Renal cortex interstitium (tissue), 11 donors: ENCODE data around the gene RBM7. TPM values are rescaled to one million over a fixed set of nuclear protein-coding genes. Genes with fewer than 3 reads are reported as not detected.

ENCODE experiments used
- DNase-seq, 11 donors: peaks; one replicate each; pipeline ENCODE4 v3.0.0-alpha.2; 2013; ENCODE audit warnings: low read depth in 9 of 11, low spot score in 4 of 11; ENCODE audit errors: extremely low read depth in 1 of 11
- polyA plus RNA-seq, 3 donors: library from polyadenylated mRNA; unstranded; fragments of 120-200 nt; gene quantifications; one replicate each; pipeline ENCODE4 v1.2.1, GENCODE V29; 2013; ENCODE audit not compliant: insufficient read length in 3 of 3

Gene RBM7
- polyA plus RNA-seq, 3 donors = 48.7 to 61.6 (median 51.1) TPM

DNA sequence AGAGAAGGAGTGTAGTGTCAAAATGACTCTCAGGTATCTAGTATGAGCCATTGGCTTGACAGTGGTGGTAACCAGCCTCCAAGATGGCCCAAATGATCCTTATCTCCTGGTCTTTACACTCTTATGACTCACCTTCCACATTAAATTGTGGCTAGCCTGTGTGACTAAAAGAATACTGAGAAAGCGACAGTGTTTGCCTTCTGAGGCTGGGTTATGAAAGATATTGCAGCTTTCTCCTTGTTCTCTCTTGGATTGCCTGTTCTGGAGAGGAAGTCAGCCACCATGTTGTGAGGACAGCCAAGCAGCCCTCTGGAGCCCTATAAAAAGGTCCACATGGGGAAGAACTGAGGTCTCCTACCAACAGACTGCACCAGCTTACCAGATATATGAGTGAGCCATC, 16.0 kb upstream of the RBM7 start:
- no peak for DNase-seq

DNA sequence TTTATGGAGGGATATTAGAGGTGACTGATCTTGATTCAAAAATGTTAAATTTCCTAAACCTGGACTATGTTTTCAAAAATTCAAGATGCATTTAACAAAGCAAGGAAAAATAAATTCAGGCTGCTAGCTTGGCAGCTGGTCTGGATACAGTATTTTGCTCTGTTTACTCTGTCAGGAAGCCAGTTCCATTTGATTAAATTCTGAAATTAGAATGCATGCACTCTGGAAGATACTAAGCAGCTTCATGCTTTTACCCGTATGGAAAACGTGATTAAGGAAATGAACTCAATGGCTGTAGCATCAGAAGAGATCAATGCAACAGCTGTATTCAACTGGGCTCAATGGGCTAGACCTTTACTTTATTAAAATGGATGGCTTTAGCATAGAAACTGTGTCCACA, 14.3 kb upstream of the RBM7 start:
- DNase-seq = no peak

- no peak for DNase-seq
Observed at GRCh38 chr11:114386545-114386944, 13.9 kb upstream of the RBM7 start.

DNA sequence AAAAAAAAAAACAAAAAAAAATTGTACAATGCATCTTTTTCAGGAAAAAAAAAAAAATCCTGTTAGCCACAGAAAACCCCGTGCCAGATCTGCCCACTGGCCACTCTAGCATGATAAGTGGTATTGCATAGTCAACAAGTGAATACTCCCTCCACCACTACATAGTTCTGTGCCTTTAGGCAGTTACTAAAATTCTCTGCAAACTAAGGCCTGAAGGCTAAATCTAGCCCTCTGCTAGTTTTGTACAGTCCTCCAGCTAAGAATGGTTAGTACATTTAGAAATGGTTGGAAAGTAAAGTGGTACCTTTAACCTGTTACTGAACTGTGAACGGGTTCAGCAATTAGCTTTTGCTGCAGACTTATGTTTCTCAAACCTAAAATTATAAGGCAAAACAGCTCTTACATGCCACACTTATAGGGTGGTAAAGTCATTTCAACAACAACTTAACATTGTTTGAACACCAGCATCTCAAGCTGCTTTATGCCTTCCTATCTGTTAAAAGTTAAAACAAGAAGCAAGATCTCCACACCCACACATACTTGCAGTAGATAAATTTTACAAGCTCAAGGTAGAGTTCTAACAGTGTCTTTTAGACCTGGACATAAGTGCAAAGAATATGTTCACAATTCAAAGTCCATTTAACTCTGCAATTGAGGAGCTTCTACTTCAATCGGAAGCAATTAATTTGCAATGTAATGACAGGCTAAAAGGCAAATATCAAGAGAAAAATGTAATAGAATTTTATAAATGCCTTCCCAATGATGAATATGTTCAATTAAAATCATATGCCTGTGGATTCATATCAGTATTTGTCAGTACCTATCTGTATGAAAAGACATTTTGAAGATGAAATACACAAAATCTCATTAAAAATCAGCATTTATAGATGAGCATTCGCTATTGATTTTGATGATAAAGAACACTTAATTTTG, 7.5 kb upstream of the RBM7 start:
- DNase-seq = no peak

- DNase-seq = no peak
Observed at GRCh38 chr11:114395736-114396135, 4.7 kb upstream of the RBM7 start.

- DNase-seq = no peak
Observed at GRCh38 chr11:114396916-114397315, 3.5 kb upstream of the RBM7 start.

DNA sequence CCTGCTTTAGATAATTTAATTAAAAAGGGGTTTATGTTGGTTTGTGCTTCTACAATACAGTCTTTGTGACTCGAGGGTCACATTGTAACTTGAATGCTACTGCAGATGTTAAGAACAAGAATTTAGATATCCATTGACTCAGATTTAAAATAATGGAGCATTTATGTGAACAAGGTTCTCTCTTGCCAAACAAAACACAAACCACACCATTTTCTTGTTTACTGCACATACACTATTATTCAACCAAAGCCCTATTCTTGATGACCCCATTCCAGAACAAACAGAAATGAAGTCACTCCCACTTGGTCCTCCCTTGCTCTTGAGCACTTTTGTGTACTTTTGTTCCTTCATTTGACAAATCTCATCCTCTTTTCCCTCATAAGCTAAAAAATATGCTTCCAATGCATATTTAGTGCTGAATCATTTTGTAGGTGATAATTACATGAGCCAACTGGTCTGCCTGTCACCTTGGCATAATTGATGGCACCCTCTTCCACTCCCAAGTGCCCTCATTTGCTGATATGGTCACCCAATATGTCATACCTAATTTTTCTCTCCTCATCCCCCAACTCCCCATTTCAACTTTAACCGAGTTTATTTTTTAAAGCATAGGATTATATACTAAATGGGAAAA, 3.0 kb upstream of the RBM7 start:
- peak in 1 of 11 donors; percentile 30 for DNase-seq

- no peak for DNase-seq
Observed at GRCh38 chr11:114398303-114398920, 2.1 kb upstream of the RBM7 start.

GRCh38 chr11:114399490-114400215, 813 bp upstream of the RBM7 start:
- DNase-seq = peak in 5 of 11 donors; percentile 33 to 63 (median 52)

DNA sequence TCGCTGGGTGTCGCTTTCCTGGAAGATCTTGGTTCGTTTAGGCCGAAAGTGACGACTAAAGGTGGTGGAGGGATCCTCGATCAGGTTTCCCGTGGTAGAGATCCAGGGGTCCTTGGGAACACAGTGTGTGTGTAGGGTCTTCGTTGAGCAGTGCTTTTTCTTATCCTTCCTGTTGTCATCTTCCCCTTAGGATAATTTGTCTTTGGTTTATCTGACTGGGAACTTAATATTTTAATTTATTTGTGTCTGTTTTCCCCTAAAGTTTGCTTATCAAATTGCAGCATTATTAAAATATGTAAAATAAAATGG, 403 bp downstream of the RBM7 start:
- peak in 2 of 11 donors; percentile 29 to 70 for DNase-seq

- DNase-seq = peak in 2 of 11 donors; percentile 5 to 22
Observed at GRCh38 chr11:114401311-114401710, 845 bp downstream of the RBM7 start.

- DNase-seq = no peak
Observed at GRCh38 chr11:114412946-114413345, 12.5 kb downstream of the RBM7 start.

- DNase-seq = no peak
Observed at GRCh38 chr11:114413958-114414357, 13.5 kb downstream of the RBM7 start.

DNA sequence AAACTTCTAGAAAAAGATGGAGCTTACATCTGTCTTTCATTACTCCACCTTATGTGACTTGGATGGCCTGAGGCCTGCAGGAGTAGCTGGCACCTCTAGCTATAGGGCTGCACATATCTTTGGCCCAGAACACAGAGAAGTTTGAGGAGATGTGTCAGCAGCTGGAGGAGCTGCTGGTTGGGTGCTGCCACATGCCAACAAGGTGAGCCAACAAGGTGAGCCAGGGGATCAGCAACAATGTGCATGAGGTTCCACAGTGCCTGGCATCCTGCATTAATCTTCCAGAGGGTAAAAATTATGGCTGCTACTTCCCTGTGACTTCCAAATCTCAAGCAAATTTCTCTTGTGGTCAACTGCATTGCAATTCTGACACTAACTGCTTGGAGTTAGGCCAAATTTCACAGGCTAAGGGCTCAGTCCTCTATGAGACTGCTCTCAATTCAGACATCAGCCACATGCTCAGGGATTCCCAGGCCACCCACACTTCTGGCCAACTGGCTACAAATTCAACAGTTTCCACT, 16.0 kb downstream of the RBM7 start:
- no peak for DNase-seq

DNA sequence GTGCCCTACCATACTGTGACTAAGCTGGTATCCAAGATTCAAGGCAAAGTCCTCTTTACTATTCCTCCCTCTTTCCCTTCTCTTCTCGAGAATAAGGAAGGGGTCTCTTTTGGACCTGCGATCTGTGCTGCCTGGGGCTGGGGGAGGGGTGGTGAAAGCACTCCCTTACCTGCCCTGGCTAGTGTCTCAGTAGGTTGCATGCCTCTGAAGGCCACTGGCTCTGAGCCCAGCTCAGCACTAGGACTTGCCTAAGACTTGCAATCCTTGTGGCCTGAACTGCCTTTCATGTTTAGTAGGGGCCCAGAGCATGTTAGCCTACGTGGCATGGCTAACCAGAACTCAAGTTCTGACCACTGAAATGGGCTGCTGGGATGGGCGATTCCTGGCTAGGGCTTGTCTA, 25.8 kb downstream of the RBM7 start:
- no peak for DNase-seq

DNA sequence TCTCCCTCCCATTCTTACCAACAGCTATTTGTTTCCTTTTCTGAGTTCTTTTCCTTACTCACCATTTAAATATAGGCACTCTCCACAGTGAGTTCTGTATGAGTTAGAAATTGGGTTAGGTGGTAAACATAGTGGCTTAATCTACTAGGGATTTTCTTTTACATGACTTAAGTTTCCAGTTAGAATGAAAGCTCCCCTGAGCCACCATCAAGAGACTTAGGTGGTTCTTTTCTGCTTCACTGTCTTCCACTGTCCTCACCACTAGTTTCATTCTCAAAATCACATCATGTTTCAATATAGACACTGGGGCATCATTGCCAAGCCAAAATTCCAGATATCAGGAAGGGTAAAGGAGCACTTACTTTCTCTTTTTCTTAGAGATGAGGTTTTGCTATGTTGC, 29.8 kb downstream of the RBM7 start:
- DNase-seq = no peak

- no peak for DNase-seq
Observed at GRCh38 chr11:114432893-114433292, 32.4 kb downstream of the RBM7 start.

GRCh38 chr11:114433376-114433775, 32.9 kb downstream of the RBM7 start:
- no peak for DNase-seq

GRCh38 chr11:114438303-114438702, 37.8 kb downstream of the RBM7 start:
- no peak for DNase-seq
